H1 (cell line): ENCODE measurements around the gene STIM2. TPM values are rescaled to one million over a fixed set of nuclear protein-coding genes. Genes with fewer than 3 reads are reported as not detected.

Experiments
- CTCF ChIA-PET: fragments of 300-600 bp; sonication (Branson Sonifier 250); formaldehyde crosslinking; loops from one replicate; lab custom pipeline; 2021; ENCODE audit not compliant: partially characterized antibody; lab: Charles Lee
- POLR2A ChIA-PET: fragments of 300-600 bp; sonication (Branson Sonifier 250); formaldehyde crosslinking; loops from one replicate; lab custom pipeline; 2021; ENCODE audit warnings: inconsistent platforms; ENCODE audit not compliant: partially characterized antibody; lab: Charles Lee
- DNase-seq, 2 experiments: peaks; one replicate each; pipeline versions ENCODE4 v3.0.0 to v3.0.0-alpha.2; 2010 to 2022; ENCODE audit warnings: low spot score in 2 of 2, low read depth in 1 of 2, mixed read lengths in 1 of 2
- FAIRE-seq: peaks from 2 replicates; lab custom pipeline; 2011; peaks lifted over from hg19 to GRCh38; lab: Jason Lieb, UNC
- H2AFZ ChIP-seq: 2 replicates; pipeline ENCODE4 v1.8.1; 2012; ENCODE audit warnings: low read length, inconsistent platforms
- H2AK5ac ChIP-seq: 2 replicates; pipeline ENCODE4 v1.6.1; 2013; ENCODE audit warnings: low read depth, low read length
- H2BK120ac ChIP-seq: replicated peaks from 2 replicates; pipeline ENCODE3; 2013; ENCODE audit warnings: low read depth, low read length, inconsistent platforms
- H2BK12ac ChIP-seq: 2 replicates; pipeline ENCODE4 v1.6.1; 2013; ENCODE audit warnings: low read depth, low read length
- H2BK15ac ChIP-seq: 2 replicates; pipeline ENCODE4 v1.6.1; 2013; ENCODE audit warnings: low read length
- H2BK20ac ChIP-seq: 2 replicates; pipeline ENCODE4 v1.6.1; 2013; ENCODE audit warnings: low read length
- H2BK5ac ChIP-seq: 2 replicates; pipeline ENCODE4 v1.6.1; 2013; ENCODE audit warnings: low read depth, low read length
- H3K14ac ChIP-seq: 2 replicates; pipeline ENCODE4 v1.6.1; 2013; ENCODE audit warnings: inconsistent platforms; ENCODE audit not compliant: insufficient read length
- H3K18ac ChIP-seq: 2 replicates; pipeline ENCODE4 v1.6.1; 2013; ENCODE audit warnings: low read length; ENCODE audit errors: extremely low read depth
- H3K23ac ChIP-seq: 2 replicates; pipeline ENCODE4 v1.6.1; 2013; ENCODE audit warnings: inconsistent platforms; ENCODE audit not compliant: insufficient read length
- H3K23me2 ChIP-seq: 2 replicates; pipeline ENCODE4 v1.6.1; 2013; ENCODE audit warnings: low read depth, low read length
- H3K27ac ChIP-seq: 2 replicates; pipeline ENCODE4 v1.6.1; 2011; ENCODE audit warnings: low read depth, low read length, inconsistent platforms
- H3K27me3 ChIP-seq, 4 experiments: replicated peaks in 1 of 4; 1 replicate in 1 of 4; 2 replicates in 3 of 4; pipeline versions ENCODE4 v1.6.1 to v1.8.1; 2011 to 2013; ENCODE audit warnings: low read length in 3 of 4, mild to moderate bottlenecking in 3 of 4, inconsistent platforms in 2 of 4, mixed read lengths in 2 of 4, moderate library complexity in 1 of 4; ENCODE audit not compliant: control insufficient read depth in 3 of 4, insufficient read depth in 3 of 4; ENCODE audit errors: extremely low read depth in 1 of 4
- H3K36me3 ChIP-seq, 4 experiments: 2 replicates each; pipeline versions ENCODE4 v1.6.1 to v1.8.1; 2011 to 2013; ENCODE audit warnings: mild to moderate bottlenecking in 4 of 4, low read length in 3 of 4, moderate library complexity in 2 of 4, control low read depth in 1 of 4, inconsistent platforms in 1 of 4; ENCODE audit not compliant: insufficient read depth in 4 of 4, control insufficient read depth in 2 of 4
- H3K4ac ChIP-seq: replicated peaks from 2 replicates; pipeline ENCODE3; 2013; ENCODE audit warnings: low read length, low read depth, mixed read lengths, inconsistent platforms; ENCODE audit not compliant: insufficient read length
- H3K4me1 ChIP-seq, 4 experiments: replicated peaks in 1 of 4; 1 replicate in 1 of 4; 2 replicates in 3 of 4; pipeline versions ENCODE4 v1.6.1 to v1.8.1; 2011 to 2013; ENCODE audit warnings: low read length in 3 of 4, inconsistent platforms in 2 of 4, mixed read lengths in 1 of 4; ENCODE audit not compliant: insufficient read depth in 4 of 4, control insufficient read depth in 3 of 4
- H3K4me2 ChIP-seq, 2 experiments: 2 replicates each; pipeline versions ENCODE4 v1.6.1 to v1.8.1; 2011 to 2013; ENCODE audit warnings: low read depth in 2 of 2, low read length in 2 of 2, control low read depth in 1 of 2, inconsistent platforms in 1 of 2, mild to moderate bottlenecking in 1 of 2; ENCODE audit not compliant: insufficient read depth in 1 of 2
- H3K4me3 ChIP-seq, 4 experiments: fragments of 200-600, 300-600 bp in 1 of 4; sonication (generic), shearing (Covaris generic), sonication (Bioruptor Twin) in 1 of 4; 2 replicates each; pipeline versions ENCODE4 v1.5.1 to v1.8.1; 2011 to 2016; ENCODE audit warnings: low read length in 4 of 4, low read depth in 3 of 4, control low read depth in 2 of 4, inconsistent platforms in 2 of 4, mild to moderate bottlenecking in 2 of 4, mixed read lengths in 1 of 4, moderate library complexity in 1 of 4; ENCODE audit not compliant: insufficient read depth in 2 of 4; ENCODE audit errors: extremely low read depth in 1 of 4
- H3K56ac ChIP-seq: replicated peaks from 2 replicates; pipeline ENCODE3; 2013; ENCODE audit warnings: low read depth, mild to moderate bottlenecking, mixed read lengths, low read length, inconsistent platforms; ENCODE audit not compliant: insufficient read length
- H3K79me1 ChIP-seq: 2 replicates; pipeline ENCODE4 v1.6.1; 2013; ENCODE audit warnings: low read depth, low read length, control low read depth
- H3K79me2 ChIP-seq, 2 experiments: 2 replicates each; pipeline versions ENCODE4 v1.6.1 to v1.8.1; 2012 to 2013; ENCODE audit warnings: low read length in 2 of 2, mild to moderate bottlenecking in 2 of 2, inconsistent platforms in 1 of 2; ENCODE audit not compliant: insufficient read depth in 2 of 2, control insufficient read depth in 1 of 2
- H3K9ac ChIP-seq, 4 experiments: replicated peaks in 1 of 4; 1 replicate in 1 of 4; 2 replicates in 3 of 4; pipeline versions ENCODE4 v1.6.1 to v1.8.1; 2011 to 2013; ENCODE audit warnings: low read depth in 3 of 4, low read length in 3 of 4, control low read depth in 2 of 4, mild to moderate bottlenecking in 2 of 4, moderate library complexity in 2 of 4, inconsistent platforms in 1 of 4; ENCODE audit errors: extremely low read depth in 1 of 4
- H3K9me3 ChIP-seq, 2 experiments: 2 replicates each; pipeline versions ENCODE4 v1.6.1 to v1.8.1; 2012 to 2013; ENCODE audit warnings: mild to moderate bottlenecking in 2 of 2, moderate library complexity in 2 of 2, control low read depth in 1 of 2, inconsistent platforms in 1 of 2, low read depth in 1 of 2, low read length in 1 of 2, mixed read lengths in 1 of 2; ENCODE audit not compliant: insufficient read depth in 2 of 2
- H4K20me1 ChIP-seq, 2 experiments: replicated peaks in 1 of 2; 2 replicates each; pipeline versions ENCODE3 to v1.8.1; 2011 to 2013; ENCODE audit warnings: inconsistent platforms in 2 of 2, low read length in 2 of 2, mild to moderate bottlenecking in 1 of 2; ENCODE audit not compliant: insufficient read depth in 2 of 2, control insufficient read depth in 1 of 2
- H4K5ac ChIP-seq: 2 replicates; pipeline ENCODE4 v1.6.1; 2013; ENCODE audit warnings: low read length, low read depth, mixed read lengths, inconsistent platforms; ENCODE audit not compliant: insufficient read length
- H4K8ac ChIP-seq: 2 replicates; pipeline ENCODE4 v1.8.0; 2013; ENCODE audit warnings: mild to moderate bottlenecking, moderate library complexity, low read length, inconsistent platforms; ENCODE audit not compliant: insufficient read depth; ENCODE audit errors: extremely low read depth
- H4K91ac ChIP-seq: replicated peaks from 2 replicates; pipeline ENCODE3; 2013; ENCODE audit warnings: low read length, mixed read lengths, inconsistent platforms; ENCODE audit not compliant: insufficient read length
- CTCF ChIP-seq, 3 experiments: IDR thresholded peaks; 1 replicate in 2 of 3; 2 replicates in 1 of 3; pipeline versions ENCODE4 v1.5.1 to v1.6.1; 2011; ENCODE audit warnings: low read length in 3 of 3, mild to moderate bottlenecking in 3 of 3, inconsistent platforms in 2 of 3, low read depth in 1 of 3, moderate library complexity in 1 of 3; ENCODE audit not compliant: insufficient read depth in 1 of 3; ENCODE audit errors: control extremely low read depth in 1 of 3
- KDM4A ChIP-seq: IDR thresholded peaks from one replicate; pipeline ENCODE4 v1.7.1; 2012; ENCODE audit warnings: low read depth, mild to moderate bottlenecking, moderate library complexity, low read length, inconsistent platforms; ENCODE audit not compliant: severe bottlenecking
- MAX ChIP-seq: IDR thresholded peaks from 2 replicates; pipeline ENCODE4 v1.6.1; 2012; ENCODE audit warnings: inconsistent platforms
- SUZ12 ChIP-seq: fragments of 200-600 bp; sonication (generic); IDR thresholded peaks from 2 replicates; pipeline ENCODE4 v1.6.1; 2012; ENCODE audit warnings: mild to moderate bottlenecking, inconsistent platforms, low read length, moderate library complexity, mixed read lengths
- WGBS, 2 experiments: shearing (Covaris generic) in 1 of 2; methylation state at CpG; one replicate each; pipeline versions ENCODE4 v1.1.6 to v1.1.7; 2013 to 2015; ENCODE audit warnings: low lambda C conversion rate in 2 of 2, mixed read lengths in 2 of 2, inconsistent platforms in 1 of 2, low coverage in 1 of 2, missing lambda C conversion rate in 1 of 2; ENCODE audit not compliant: insufficient replicate concordance in 2 of 2, insufficient coverage in 1 of 2, insufficient read length in 1 of 2; ENCODE audit errors: extremely low coverage in 1 of 2, missing lambda C conversion rate in 1 of 2; 5-methylcytosine and 5-hydroxymethylcytosine counted together
- polyA plus RNA-seq, 7 experiments: library from polyadenylated mRNA; depleted of rRNA in 3 of 7; stranded (reverse) in 5 of 7; unstranded in 2 of 7; fragments of >200 nt in 5 of 7; fragments of 200-250 nt in 2 of 7; gene quantifications; 1 replicate in 5 of 7; 2 replicates in 1 of 7; 4 replicates in 1 of 7; pipeline versions ENCODE4 v1.2.1 to v1.2.3, GENCODE V29; 2011 to 2013; ENCODE audit warnings: missing spikeins in 2 of 7, mixed read lengths in 2 of 7
- total RNA-seq: library from RNA; stranded (reverse); fragmentation: NEBNext Ultra II Directional; extraction: Animal tissue kit (Norgen Biotek cat#: 25700); gene quantifications from 2 replicates; pipeline ENCODE4 v1.2.1, GENCODE V29; 2021

Gene STIM2
- total and polyA plus RNA-seq, 2 of the 8 experiments (the other 6 are each of a cell fraction or from before 2014, with no cell fraction given) = 22.9 to 23.0 TPM

- H3K23ac ChIP-seq = no peak overlapping the region
- ChIA-PET CTCF (no interaction called here), POLR2A (no interaction called here)
- no peaks in the 10 kb centered on the region for H3K79me1 ChIP-seq
- no peak overlapping the region for H4K5ac ChIP-seq
- no peak overlapping the region for H3K4me3 ChIP-seq
- H2AK5ac ChIP-seq = no peak overlapping the region
- H3K9ac ChIP-seq = no peak overlapping the region
- H4K8ac ChIP-seq = no peak overlapping the region
- peaks cover 0 to 2% (median under 1%) of the 10 kb centered on the region in 4 experiments; a peak in 4 of 7 replicates for H3K4me1 ChIP-seq
- no peaks in the 10 kb centered on the region for H3K27me3 ChIP-seq
- no peak overlapping the region for H3K4me2 ChIP-seq
- TF ChIP-seq KDM4A = no peak
- TF ChIP-seq CTCF (IDR thresholded peaks at IDR 0.05; ENCODE audit: control extremely low read depth in 1 of 3, insufficient read depth in 1 of 3, low read depth in 1 of 3, low read length in 3 of 3) = no peak
- no peak for TF ChIP-seq SUZ12
- TF ChIP-seq MAX = no peak
- no peak overlapping the region for H2BK120ac ChIP-seq
- no peaks in the 10 kb centered on the region for H3K36me3 ChIP-seq
- DNase-seq (no peak), FAIRE-seq (no peak)
- no peak overlapping the region for H2BK20ac ChIP-seq
- no peak overlapping the region for H3K56ac ChIP-seq
- H3K9me3 ChIP-seq = no peaks in the 10 kb centered on the region; a peak in 1 of 4 replicates
- H4K91ac ChIP-seq = no peak overlapping the region
- no peaks in the 10 kb centered on the region for H3K23me2 ChIP-seq
- no peak overlapping the region for H3K18ac ChIP-seq
- 96% methylated on average over 2 of the region's 2 CpGs; no CpG with 5 or more reads in 1 of the 2 experiments for WGBS, 2 experiments
- peaks cover 0 to 16% of the 10 kb centered on the region in 2 experiments; a peak in 1 of 4 replicates for H3K79me2 ChIP-seq
- H4K20me1 ChIP-seq = no peaks in the 10 kb centered on the region
- no peak overlapping the region for H2BK12ac ChIP-seq
- no peak overlapping the region for H3K14ac ChIP-seq
- no peak overlapping the region for H2AFZ ChIP-seq
- no peak overlapping the region for H2BK15ac ChIP-seq
- no peak overlapping the region for H3K27ac ChIP-seq
- H3K4ac ChIP-seq = no peak overlapping the region
- no peak overlapping the region for H2BK5ac ChIP-seq
Measured at GRCh38 chr4:26945794-26946193, 85.2 kb downstream of the STIM2 start.
